ENCODE data around the gene POLRMT. TPM values are rescaled to one million over a fixed set of nuclear protein-coding genes. Genes with fewer than 3 reads are reported as not detected.

POLRMT gene
- polyA plus RNA-seq, 1 experiment, result 15.5 TPM

GRCh38 chr19:642767-643727, 9.7 kb upstream of the POLRMT start:
- no peak for DNase-seq (ENCODE audit: low read depth, low spot score)
- no peaks in the 10 kb centered on the region for H3K27me3 ChIP-seq (ENCODE audit: control insufficient read depth, insufficient read depth, low read length)
- ChIA-PET POLR2A (no interaction called here), CTCF (no interaction called here)
- peaks cover 4% of the 10 kb centered on the region; the same call in 1 of the 2 replicates for H3K9me3 ChIP-seq (ENCODE audit: control insufficient read depth, insufficient read depth, low read length)
- no peak overlapping the region for H3K4me3 ChIP-seq (ENCODE audit: low read depth, low read length)
- H3K27ac ChIP-seq (ENCODE audit: low read depth, low read length), result no peak overlapping the region
- TF ChIP-seq, protein P1, sequence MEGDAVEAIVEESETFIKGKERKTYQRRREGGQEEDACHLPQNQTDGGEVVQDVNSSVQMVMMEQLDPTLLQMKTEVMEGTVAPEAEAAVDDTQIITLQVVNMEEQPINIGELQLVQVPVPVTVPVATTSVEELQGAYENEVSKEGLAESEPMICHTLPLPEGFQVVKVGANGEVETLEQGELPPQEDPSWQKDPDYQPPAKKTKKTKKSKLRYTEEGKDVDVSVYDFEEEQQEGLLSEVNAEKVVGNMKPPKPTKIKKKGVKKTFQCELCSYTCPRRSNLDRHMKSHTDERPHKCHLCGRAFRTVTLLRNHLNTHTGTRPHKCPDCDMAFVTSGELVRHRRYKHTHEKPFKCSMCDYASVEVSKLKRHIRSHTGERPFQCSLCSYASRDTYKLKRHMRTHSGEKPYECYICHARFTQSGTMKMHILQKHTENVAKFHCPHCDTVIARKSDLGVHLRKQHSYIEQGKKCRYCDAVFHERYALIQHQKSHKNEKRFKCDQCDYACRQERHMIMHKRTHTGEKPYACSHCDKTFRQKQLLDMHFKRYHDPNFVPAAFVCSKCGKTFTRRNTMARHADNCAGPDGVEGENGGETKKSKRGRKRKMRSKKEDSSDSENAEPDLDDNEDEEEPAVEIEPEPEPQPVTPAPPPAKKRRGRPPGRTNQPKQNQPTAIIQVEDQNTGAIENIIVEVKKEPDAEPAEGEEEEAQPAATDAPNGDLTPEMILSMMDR (IDR thresholded peaks at IDR 0.05; ENCODE audit: low read depth, low read length), result no peak

DNA sequence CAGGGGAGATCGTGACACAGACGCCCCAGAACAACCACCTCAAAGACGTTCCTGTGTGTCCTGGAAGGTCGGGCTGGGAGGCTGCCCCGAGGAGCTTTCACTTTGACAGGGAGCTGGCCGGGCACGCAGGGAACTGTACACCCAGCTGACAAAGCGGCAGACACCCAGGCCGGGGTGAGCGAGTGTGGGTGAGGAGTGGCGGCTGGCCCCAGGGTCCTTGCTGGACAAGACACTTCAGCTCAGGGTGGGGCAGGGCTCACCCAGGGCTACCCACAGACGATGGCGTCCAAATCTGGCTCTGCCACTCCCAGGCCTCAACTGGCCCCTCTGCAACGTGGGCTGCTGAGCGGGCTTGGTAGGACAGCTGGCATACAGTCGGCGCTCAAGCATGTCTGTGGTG, 8.4 kb upstream of the POLRMT start:
- TF ChIP-seq, protein P1 (IDR thresholded peaks at IDR 0.05; ENCODE audit: low read depth, low read length), result no peak
- DNase-seq (ENCODE audit: low read depth, low spot score), result no peak
- H3K27me3 ChIP-seq (ENCODE audit: control insufficient read depth, insufficient read depth, low read length), result no peaks in the 10 kb centered on the region
- H3K27ac ChIP-seq (ENCODE audit: low read depth, low read length), result no peak overlapping the region
- ChIA-PET CTCF (no interaction called here), POLR2A (no interaction called here)
- peaks cover 4% of the 10 kb centered on the region; the same call in 1 of the 2 replicates for H3K9me3 ChIP-seq (ENCODE audit: control insufficient read depth, insufficient read depth, low read length)
- no peak overlapping the region for H3K4me3 ChIP-seq (ENCODE audit: low read depth, low read length)

GRCh38 chr19:640606-641189, 7.4 kb upstream of the POLRMT start:
- TF ChIP-seq, protein P1 (IDR thresholded peaks at IDR 0.05; ENCODE audit: low read depth, low read length), result no peak

DNA sequence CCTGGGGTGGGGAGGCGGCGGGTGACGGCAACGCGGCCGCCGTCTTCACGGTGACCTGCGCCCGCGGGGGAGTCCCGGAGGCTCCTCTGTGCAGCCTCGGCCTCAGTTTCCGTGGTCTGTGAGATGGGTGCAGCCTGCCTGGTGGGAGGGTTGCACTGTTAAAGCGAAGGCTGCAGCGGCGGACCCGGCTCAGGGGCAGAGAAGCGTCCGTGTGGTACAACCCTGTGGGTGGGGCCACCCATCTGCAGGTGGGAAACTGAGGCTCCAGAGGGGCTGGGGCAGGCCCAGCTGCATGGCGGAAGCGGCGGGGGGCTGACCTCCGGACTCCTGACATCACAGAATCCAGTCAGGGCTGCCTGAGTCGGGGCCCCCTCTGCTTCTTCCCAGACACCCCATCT, 6.8 kb upstream of the POLRMT start:
- peak overlapping the region; percentile 48; the same call in 1 of the 2 replicates for H3K4me3 ChIP-seq (ENCODE audit: low read depth, low read length)

More at GRCh38 chr19:640606-641189, 7.4 kb upstream of the POLRMT start:
- H3K9me3 ChIP-seq (ENCODE audit: control insufficient read depth, insufficient read depth, low read length), result peaks cover 2% of the 10 kb centered on the region; the same call in 1 of the 2 replicates
- POLR2A ChIA-PET, result no interaction called here
- H3K27me3 ChIP-seq (ENCODE audit: control insufficient read depth, insufficient read depth, low read length), result no peaks in the 10 kb centered on the region
- no peak overlapping the region for H3K4me3 ChIP-seq (ENCODE audit: low read depth, low read length)
- no peak for DNase-seq (ENCODE audit: low read depth, low spot score)
- CTCF ChIA-PET, result no interaction called here
- H3K27ac ChIP-seq (ENCODE audit: low read depth, low read length), result no peak overlapping the region

More for the DNA sequence above, 6.8 kb upstream of the POLRMT start:
- TF ChIP-seq, protein P1 (IDR thresholded peaks at IDR 0.05; ENCODE audit: low read depth, low read length), result no peak
- DNase-seq (ENCODE audit: low read depth, low spot score), result no peak
- H3K9me3 ChIP-seq (ENCODE audit: control insufficient read depth, insufficient read depth, low read length), result no peaks in the 10 kb centered on the region; the same call in 1 of the 2 replicates
- no peaks in the 10 kb centered on the region for H3K27me3 ChIP-seq (ENCODE audit: control insufficient read depth, insufficient read depth, low read length)
- ChIA-PET CTCF (no interaction called here), POLR2A (no interaction called here)
- H3K27ac ChIP-seq (ENCODE audit: low read depth, low read length), result no peak overlapping the region
